HG03432 (cell line): Measurements from ENCODE around the gene DGKA.
A peak's percentile ranks its signal among the peaks of the same experiment; 100 is the strongest.
"Not testable (repeated sequence)": the region's sequence is repeated elsewhere in the genome, so short reads cannot be mapped to it uniquely, and the experiment has no call there.

Experiments used
- ATAC-seq: cut with Tn5 transposase; IDR thresholded peaks from one replicate; pipeline ENCODE4 v1.9.1; 2021; ENCODE audit warnings: mild to moderate bottlenecking, moderate library complexity; ENCODE audit not compliant: unreplicated experiment

Gene DGKA

GRCh38 chr12:55996201-55996714, 65.3 kb downstream of the DGKA start:
- no peak for ATAC-seq

GRCh38 chr12:55996715-55997534, 66.0 kb downstream of the DGKA start, which contains the start of gene SUOX:
Gene SUOX, plus strand, starts transcription at chr12:55997276. Its CDS starts 4,946 bp downstream, at chr12:56002222.
- peak; percentile 99 for ATAC-seq

GRCh38 chr12:55997535-55997859, 66.5 kb downstream of the DGKA start:
- no peak for ATAC-seq

- ATAC-seq, result not testable (repeated sequence)
Observed at GRCh38 chr12:55999522-55999921, 68.6 kb downstream of the DGKA start.

GRCh38 chr12:55999999-56000540, 69.1 kb downstream of the DGKA start:
- not testable (repeated sequence) for ATAC-seq

GRCh38 chr12:56001487-56002100, 70.6 kb downstream of the DGKA start:
- no peak for ATAC-seq

- ATAC-seq, result not testable (repeated sequence)
Observed at GRCh38 chr12:56003376-56003775, 72.4 kb downstream of the DGKA start.
